Hindlimb muscle (tissue), 1 donor: Measurements from ENCODE around the gene MMP12. TPM values are rescaled to one million over a fixed set of nuclear protein-coding genes. Genes with fewer than 3 reads are reported as not detected.

ENCODE experiments used
- polyA plus RNA-seq: library from polyadenylated mRNA; unstranded; fragments of 120-200 nt; gene quantifications from one replicate; pipeline ENCODE4 v1.2.1, GENCODE V29; 2013; ENCODE audit not compliant: insufficient read length

MMP12 gene
- polyA plus RNA-seq, 1 donor, result not detected

Other genes starting within 250 kb of the MMP12 start
- gene MMP20, start 249.7 kb downstream of the MMP12 start, polyA plus RNA-seq, result not detected
- not detected for gene MMP27, start 169.2 kb downstream of the MMP12 start, polyA plus RNA-seq
- gene MMP8, start 150.0 kb downstream of the MMP12 start, polyA plus RNA-seq, result 0.10 TPM
- gene MMP10, start 94.4 kb downstream of the MMP12 start, polyA plus RNA-seq, result not detected
- 0.10 TPM for gene MMP1, start 76.8 kb downstream of the MMP12 start, polyA plus RNA-seq
- not detected for gene MMP3, start 31.4 kb downstream of the MMP12 start, polyA plus RNA-seq
- gene MMP13, start 80.8 kb upstream of the MMP12 start, polyA plus RNA-seq, result not detected
- gene DCUN1D5, start 217.2 kb upstream of the MMP12 start, polyA plus RNA-seq, result 33.5 TPM
- 9.9 TPM for gene DYNC2H1, start 234.4 kb upstream of the MMP12 start, polyA plus RNA-seq